Measurements from ENCODE around the gene HOXA2.

DNA sequence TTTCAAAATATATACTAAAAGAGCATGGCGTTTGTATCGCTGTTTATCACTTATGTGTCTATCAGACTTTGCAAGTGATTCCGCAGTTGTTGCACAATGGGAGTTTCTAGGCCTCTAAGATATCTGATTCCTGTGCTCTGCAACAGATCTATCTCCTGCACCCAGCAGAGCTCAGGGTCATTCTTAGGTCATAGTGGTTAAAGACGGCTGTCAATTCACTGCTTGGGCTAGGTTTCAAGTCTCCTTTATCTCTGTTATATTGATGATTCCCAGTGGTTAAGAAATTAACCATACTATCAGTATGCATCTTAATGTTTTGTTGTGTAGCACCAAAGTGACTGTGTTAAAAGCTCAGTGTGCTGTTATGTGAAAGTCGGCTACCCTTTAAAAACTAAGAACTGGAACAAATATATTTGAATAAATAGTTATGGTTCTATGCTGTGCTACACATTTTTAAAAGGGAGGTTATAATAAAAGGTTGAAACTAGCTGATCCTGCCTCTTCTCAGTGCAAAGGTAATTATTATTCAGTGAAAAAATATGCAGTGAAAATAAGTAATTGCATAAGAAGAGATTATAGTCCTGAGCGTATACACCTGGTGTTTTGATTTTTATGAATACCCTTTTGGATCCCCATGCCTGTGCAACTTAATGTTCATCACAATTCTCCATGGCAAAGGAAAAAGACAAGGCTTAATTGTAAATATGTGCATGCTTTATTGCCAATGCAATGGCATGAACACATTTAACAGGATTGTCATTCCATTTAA lies 30.7 kb downstream of the HOXA2 start:
- TF ChIP-seq, protein P1, sequence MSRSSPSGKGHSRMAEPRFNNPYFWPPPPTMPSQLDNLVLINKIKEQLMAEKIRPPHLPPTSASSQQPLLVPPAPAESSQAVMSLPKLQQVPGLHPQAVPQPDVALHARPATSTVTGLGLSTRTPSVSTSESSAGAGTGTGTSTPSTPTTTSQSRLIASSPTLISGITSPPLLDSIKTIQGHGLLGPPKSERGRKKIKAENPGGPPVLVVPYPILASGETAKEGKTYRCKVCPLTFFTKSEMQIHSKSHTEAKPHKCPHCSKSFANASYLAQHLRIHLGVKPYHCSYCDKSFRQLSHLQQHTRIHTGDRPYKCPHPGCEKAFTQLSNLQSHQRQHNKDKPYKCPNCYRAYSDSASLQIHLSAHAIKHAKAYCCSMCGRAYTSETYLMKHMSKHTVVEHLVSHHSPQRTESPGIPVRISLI (tag by site-specific recombination; IDR thresholded peaks at IDR 0.05), result no peak
- TF ChIP-seq MEIS1 (CRISPR knock-in tag; IDR thresholded peaks at IDR 0.05; ENCODE audit: borderline replicate concordance) (no peak), ZNF768 (tag by site-specific recombination; IDR thresholded peaks at IDR 0.05) (no peak)

Measured in HEK293 (cell line).